DND-41 (cell line): ENCODE results near the gene GREM2.

Source experiments
- EZH2 ChIP-seq: IDR thresholded peaks from 3 replicates; pipeline ENCODE4 v1.6.1; 2012; ENCODE audit warnings: borderline replicate concordance, low read depth, mild to moderate bottlenecking, moderate library complexity, low read length, inconsistent platforms; ENCODE audit not compliant: severe bottlenecking
- TF ChIP-seq, protein P1 (sequence below): IDR thresholded peaks from 2 replicates; pipeline ENCODE4 v1.5.1; 2012; ENCODE audit warnings: borderline replicate concordance, low read length, moderate library complexity, mild to moderate bottlenecking; ENCODE audit not compliant: poor library complexity, severe bottlenecking; ENCODE audit errors: extremely low read depth

- TF ChIP-seq, protein P1, sequence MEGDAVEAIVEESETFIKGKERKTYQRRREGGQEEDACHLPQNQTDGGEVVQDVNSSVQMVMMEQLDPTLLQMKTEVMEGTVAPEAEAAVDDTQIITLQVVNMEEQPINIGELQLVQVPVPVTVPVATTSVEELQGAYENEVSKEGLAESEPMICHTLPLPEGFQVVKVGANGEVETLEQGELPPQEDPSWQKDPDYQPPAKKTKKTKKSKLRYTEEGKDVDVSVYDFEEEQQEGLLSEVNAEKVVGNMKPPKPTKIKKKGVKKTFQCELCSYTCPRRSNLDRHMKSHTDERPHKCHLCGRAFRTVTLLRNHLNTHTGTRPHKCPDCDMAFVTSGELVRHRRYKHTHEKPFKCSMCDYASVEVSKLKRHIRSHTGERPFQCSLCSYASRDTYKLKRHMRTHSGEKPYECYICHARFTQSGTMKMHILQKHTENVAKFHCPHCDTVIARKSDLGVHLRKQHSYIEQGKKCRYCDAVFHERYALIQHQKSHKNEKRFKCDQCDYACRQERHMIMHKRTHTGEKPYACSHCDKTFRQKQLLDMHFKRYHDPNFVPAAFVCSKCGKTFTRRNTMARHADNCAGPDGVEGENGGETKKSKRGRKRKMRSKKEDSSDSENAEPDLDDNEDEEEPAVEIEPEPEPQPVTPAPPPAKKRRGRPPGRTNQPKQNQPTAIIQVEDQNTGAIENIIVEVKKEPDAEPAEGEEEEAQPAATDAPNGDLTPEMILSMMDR = no peak
- no peak for TF ChIP-seq EZH2
Observed at GRCh38 chr1:240619906-240620621, 8.1 kb upstream of the GREM2 start.
